D721Med (cell line): ENCODE data around the gene IQCK.

Experiments
- DNase-seq: peaks from one replicate; pipeline ENCODE4 v3.0.0; 2011; ENCODE audit warnings: low spot score; ENCODE audit not compliant: insufficient read length
- FAIRE-seq: peaks from 2 replicates; lab custom pipeline; 2011; peaks lifted over from hg19 to GRCh38; lab: Jason Lieb, UNC
- TF ChIP-seq, protein P1 (sequence below): IDR thresholded peaks from 2 replicates; pipeline ENCODE4 v1.5.1; 2012; ENCODE audit warnings: mild to moderate bottlenecking, control low read depth; ENCODE audit not compliant: insufficient read depth; ENCODE audit errors: missing control alignments

The IQCK gene

DNA sequence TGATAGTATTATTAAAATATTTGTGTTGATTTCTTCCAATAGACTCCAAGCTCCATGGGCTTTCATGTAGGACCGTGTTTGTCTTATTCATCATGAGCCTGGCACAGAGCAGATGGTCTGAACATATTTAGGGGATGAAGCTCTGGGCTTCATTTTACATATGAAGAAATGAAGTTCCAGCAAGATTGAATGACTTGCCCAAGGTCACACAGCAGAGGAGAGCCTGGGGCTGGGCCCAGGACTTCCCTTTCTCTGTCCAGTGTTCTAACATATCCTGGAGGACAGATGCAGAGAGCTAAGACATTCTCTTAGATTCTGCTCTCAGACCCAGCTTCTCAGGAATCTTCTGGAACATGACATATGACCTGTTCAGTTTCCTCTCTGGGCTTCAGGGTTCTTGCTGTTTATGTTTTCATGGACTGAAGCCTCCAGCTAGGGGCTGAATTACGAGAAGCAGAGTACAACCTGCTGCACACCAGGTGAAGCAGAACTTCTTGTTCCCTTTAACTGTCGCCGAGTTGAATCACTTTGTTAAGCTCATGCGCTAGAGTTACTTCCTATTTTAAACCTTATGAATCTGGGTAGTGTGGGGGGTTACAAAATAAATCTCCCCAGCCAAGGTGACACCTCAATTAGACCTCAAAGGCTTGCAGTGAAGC is 113.0 kb downstream of the IQCK start:
- FAIRE-seq (no peak), DNase-seq (no peak)
- TF ChIP-seq, protein P1, sequence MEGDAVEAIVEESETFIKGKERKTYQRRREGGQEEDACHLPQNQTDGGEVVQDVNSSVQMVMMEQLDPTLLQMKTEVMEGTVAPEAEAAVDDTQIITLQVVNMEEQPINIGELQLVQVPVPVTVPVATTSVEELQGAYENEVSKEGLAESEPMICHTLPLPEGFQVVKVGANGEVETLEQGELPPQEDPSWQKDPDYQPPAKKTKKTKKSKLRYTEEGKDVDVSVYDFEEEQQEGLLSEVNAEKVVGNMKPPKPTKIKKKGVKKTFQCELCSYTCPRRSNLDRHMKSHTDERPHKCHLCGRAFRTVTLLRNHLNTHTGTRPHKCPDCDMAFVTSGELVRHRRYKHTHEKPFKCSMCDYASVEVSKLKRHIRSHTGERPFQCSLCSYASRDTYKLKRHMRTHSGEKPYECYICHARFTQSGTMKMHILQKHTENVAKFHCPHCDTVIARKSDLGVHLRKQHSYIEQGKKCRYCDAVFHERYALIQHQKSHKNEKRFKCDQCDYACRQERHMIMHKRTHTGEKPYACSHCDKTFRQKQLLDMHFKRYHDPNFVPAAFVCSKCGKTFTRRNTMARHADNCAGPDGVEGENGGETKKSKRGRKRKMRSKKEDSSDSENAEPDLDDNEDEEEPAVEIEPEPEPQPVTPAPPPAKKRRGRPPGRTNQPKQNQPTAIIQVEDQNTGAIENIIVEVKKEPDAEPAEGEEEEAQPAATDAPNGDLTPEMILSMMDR = no peak

DNA sequence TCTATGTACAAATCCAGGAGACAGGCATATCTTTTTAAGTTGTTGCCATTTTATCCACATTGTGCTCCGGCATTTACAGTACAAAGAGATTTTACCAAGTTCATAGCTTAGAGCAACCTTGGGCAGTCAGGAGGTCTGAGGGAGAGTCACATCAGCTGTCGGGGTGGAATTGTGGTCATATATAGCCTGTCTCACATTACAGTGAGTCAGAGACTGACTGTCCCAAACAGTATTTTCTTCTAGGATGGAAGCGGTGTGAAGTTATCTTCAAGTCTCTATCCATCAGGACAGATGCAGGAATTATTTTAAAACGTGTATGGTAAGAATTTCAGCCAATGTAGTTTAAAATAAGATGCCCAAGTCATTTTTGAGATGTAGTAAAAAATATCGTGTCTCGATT is 113.6 kb downstream of the IQCK start:
- DNase-seq = no peak
- FAIRE-seq = no peak
- TF ChIP-seq, protein P1 = no peak

DNA sequence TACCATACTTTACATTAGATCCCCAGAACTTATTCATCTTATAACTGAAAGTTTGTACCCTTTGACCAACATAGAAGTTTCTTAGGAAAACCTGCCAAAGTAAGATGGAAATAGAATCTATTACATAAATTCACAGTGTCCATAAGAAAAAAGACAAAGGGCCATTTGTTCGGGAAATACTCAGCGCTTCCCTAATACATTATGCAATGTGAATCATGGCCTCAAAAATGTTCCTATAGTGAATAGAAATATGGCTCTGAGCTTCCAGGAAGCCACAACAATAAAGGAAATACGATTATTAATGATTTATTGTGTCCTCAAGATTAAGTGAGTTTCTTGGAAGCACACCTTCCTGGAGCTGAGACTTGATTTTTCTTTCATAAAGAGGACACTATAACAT is 115.1 kb downstream of the IQCK start:
- FAIRE-seq = no peak
- TF ChIP-seq, protein P1 = no peak
- no peak for DNase-seq

DNA sequence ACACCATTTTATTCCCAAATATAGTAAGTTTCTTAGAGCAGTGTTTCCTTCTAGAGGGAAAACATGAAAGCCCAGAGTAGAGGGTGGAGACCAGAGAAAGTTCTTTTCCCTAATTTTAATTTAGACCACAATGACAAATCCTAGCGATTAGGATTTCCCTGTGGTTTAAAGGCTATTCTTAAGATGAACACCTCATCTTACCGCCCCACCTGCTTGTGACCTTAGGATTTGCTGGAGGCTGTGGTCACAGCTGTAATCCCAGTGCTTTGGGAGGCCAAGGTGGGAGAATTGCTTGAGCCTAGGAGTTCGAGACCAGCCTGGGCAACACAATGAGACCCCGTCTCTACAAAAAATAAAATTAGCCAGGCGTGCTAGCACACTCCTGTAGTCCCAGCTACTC is 115.5 kb downstream of the IQCK start:
- TF ChIP-seq, protein P1 = no peak
- no peak for FAIRE-seq
- no peak for DNase-seq

DNA sequence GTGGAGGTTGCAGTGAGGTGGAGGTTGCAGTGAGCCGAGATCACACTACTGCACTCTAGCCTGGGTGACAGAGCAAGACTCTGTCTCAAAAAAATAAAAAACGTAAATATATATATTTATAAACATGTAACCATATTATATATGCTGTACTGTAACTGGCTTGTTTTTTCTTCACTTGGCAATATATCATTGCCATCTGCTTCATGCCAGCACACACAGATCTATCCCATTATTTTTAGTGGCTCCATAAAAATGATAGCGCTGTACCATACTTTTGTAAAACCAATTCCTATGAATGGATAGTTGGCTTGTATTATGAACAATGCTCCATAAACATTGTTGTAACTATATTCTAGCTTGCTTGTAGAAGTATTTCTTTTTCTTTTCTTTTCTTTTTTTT is 117.1 kb downstream of the IQCK start:
- no peak for DNase-seq
- TF ChIP-seq, protein P1 = no peak
- FAIRE-seq = no peak

DNA sequence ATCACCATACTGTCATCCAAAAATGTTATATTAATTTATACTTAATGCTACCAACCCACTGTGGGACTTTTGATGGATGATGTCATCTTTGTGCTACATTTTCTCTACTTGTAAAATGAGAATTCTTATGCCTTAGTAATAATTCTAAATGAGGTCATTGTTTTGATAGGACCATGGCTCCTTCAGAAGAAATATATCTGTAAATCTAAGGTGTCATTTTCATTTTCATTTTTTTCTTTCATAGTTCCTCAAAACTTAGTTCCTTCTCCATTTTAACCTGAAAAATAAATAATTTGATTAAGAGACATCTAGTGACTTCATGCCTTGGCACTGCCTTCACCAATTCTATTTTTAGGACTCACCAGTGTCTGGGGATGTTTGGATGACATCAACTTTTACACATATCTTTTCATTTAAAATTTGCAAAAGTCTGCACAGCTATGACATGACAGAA is 117.9 kb downstream of the IQCK start:
- DNase-seq = no peak
- FAIRE-seq = no peak
- TF ChIP-seq, protein P1 = no peak

DNA sequence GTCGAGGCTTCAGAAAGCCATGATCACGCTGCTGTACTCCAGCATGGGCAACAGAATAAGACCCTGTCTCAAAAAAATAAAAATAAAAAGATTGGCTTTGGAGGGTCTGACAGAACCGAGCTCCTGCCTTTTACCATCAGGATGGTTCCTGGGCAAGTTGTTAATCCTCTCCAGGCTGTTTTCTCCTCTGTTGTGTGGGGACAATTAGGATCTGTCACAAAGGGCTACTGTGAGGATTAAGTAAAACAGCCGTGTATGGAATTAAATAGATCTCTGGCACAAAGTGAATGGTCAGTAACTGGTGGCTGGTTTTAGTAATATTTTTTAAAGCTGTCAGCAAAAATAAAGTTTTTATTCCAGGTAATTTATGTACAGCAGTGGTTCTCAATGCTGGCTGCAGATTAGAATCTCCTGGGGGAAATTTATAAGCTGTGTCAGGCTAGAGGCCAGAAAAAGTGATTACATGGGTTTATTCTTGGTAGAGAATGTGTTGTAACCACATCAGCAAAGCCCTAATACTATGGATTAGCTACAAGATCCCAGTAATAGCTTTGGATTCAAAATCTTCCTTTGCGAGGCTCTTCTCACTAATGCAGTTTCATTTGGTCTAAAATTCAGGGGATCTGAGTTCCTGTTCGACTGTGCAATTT is 119.4 kb downstream of the IQCK start:
- FAIRE-seq = peak; percentile 84
- DNase-seq = no peak
- TF ChIP-seq, protein P1 = no peak
